NCI-H82 treated with DMSO at 0.1 percent for 48 hours (cell line): Measurements from ENCODE around the gene DNAJC6.
"Not testable (repeated sequence)": the region's sequence is repeated elsewhere in the genome, so short reads cannot be mapped to it uniquely, and the experiment has no call there.

Experiments used
- DNase-seq: peaks from one replicate; lab custom pipeline; 2025; ENCODE audit not compliant: unreplicated experiment; lab: John Stamatoyannopoulos, UW

DNAJC6 gene

GRCh38 chr1:65425006-65425405 is 115.7 kb downstream of the DNAJC6 start:
- DNase-seq: no peak

DNA sequence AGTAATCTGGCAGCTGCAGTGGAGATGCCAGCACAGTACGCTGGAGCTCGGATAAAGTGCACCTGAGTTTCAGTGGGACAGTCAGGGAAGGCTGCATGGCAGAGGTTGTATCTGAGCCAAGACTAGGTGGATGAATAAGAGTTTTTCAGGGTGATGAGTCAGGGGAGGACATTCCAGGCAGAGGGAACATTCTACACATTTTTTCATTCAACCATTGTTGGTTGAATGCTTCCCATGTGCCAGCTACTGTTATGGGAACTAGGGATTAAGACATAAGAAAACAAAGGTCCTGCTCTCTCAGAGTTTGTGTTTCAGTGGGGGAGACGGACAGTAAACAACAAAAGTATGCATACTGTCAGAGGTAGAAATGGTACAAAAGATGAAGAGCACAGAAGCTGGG is 116.4 kb downstream of the DNAJC6 start:
- DNase-seq: no peak

GRCh38 chr1:65429078-65429477 is 119.7 kb downstream of the DNAJC6 start:
- no peak for DNase-seq

DNA sequence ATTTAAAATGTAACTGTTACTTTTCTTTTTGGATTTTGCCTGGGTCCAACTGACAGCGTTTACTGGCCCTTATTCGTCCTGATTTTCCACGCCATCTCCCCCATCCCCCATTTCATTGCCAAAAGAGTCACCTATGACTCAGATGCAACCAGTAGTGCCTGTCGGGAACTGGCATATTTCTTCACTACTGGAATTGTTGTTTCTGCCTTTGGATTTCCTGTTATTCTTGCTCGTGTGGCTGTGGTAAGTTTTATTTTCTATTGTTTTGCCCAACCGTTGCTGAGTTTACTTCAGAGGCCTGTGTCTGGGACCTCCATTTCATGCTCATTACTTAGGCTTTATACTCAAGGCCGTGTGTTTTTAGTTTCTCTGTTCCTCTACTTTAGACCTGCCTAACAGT is 120.5 kb downstream of the DNAJC6 start:
- no peak for DNase-seq

DNA sequence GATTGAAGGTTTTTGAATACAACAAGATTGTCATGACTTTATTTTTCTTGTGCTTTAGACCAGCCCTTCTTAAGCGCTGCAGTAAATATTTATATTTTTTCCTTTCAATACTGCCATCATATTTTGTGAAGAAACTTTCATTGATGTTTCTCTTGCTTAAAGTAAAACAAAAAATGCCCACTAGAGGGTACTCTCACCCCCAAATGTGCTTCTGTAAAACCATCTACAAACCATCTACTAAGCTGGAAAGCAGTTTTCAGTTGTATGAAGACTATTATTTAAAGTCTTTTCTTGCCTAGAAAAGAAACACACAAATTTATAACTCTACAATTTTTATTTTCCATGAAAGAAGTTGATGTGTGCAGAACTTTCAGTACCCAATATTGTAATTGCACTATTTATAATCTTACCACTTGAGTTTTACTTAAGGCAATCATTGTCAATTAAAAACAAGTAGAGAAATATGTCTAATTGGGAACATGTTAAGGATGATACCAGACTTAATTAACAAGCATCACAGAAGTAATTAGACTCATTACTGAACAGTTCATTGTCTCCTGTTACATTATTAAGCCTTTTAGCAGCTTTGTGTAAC is 121.9 kb downstream of the DNAJC6 start:
- DNase-seq: peak; percentile 15

DNA sequence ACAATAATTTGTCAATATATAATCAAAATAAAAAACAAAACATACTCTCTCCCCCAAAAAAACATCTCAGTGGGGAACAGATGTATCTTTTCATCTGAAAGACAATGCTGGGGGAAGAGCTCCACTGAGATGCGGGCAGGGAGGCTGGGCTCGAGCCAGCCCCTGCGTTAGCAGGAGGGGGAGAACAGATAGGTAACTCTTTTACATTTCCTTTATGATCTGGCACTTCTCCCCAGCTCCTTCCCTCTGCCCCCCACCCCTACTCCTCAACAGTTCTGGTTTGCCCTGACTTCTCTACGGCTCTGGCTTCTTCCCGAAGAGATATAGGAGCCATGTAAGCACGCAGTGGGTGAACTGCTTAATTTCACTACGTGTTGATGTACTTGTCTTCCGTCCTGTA is 123.6 kb downstream of the DNAJC6 start:
- DNase-seq: no peak

- no peak for DNase-seq
These were observed 124.9 kb downstream of the DNAJC6 start for GRCh38 chr1:65434255-65434654.

- DNase-seq: no peak
These were observed 125.4 kb downstream of the DNAJC6 start for GRCh38 chr1:65434760-65435159.

GRCh38 chr1:65435987-65436386 is 126.6 kb downstream of the DNAJC6 start:
- DNase-seq: no peak

- DNase-seq: no peak
These were observed 128.3 kb downstream of the DNAJC6 start for GRCh38 chr1:65437616-65438015.

- DNase-seq: no peak
These were observed 131.1 kb downstream of the DNAJC6 start for GRCh38 chr1:65440322-65440900.

- no peak for DNase-seq
These were observed 131.6 kb downstream of the DNAJC6 start for GRCh38 chr1:65440915-65441314.

GRCh38 chr1:65441464-65441863 is 132.1 kb downstream of the DNAJC6 start:
- no peak for DNase-seq

- no peak for DNase-seq
These were observed 133.1 kb downstream of the DNAJC6 start for GRCh38 chr1:65442442-65442841.

GRCh38 chr1:65443647-65444046 is 134.3 kb downstream of the DNAJC6 start:
- no peak for DNase-seq

- DNase-seq: no peak
These were observed 134.8 kb downstream of the DNAJC6 start for GRCh38 chr1:65444128-65444640.

DNA sequence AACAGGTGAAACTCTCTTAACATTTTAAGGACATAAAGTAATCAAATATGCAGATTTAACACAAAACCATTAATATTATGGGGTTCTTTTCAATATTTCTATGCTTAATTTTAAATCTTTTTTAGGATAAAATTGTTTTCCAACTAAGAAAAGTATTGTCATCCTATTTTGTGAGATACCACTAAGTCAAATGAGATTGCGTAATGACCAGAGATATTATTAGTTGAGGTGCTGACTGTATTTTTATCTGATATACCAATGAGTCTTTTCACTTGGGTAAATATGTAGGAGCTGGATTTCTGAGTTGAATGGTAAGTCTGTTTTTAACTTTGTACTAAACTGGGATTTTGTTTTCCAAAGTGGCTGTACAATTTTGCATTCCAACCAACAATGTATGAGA is 136.5 kb downstream of the DNAJC6 start:
- DNase-seq: no peak

- DNase-seq: no peak
These were observed 140.0 kb downstream of the DNAJC6 start for GRCh38 chr1:65449214-65449823.

DNA sequence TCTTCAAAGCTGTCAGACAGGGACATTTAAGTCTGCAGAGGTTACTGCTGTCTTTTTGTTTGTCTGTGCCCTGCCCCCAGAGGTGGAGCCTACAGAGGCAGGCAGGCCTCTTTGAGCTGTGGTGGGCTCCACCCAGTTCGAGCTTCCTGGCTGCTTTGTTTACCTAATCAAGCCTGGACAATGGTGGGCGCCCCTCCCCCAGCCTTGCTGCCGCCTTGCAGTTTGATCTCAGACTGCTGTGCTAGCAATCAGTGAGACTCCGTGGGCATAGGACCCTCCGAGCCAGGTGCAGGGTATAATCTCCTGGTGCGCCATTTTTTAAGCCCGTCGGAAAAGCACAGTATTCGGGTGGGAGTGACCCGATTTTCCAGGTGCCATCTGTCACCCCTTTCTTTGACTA is 146.3 kb downstream of the DNAJC6 start:
- DNase-seq: not testable (repeated sequence)

DNA sequence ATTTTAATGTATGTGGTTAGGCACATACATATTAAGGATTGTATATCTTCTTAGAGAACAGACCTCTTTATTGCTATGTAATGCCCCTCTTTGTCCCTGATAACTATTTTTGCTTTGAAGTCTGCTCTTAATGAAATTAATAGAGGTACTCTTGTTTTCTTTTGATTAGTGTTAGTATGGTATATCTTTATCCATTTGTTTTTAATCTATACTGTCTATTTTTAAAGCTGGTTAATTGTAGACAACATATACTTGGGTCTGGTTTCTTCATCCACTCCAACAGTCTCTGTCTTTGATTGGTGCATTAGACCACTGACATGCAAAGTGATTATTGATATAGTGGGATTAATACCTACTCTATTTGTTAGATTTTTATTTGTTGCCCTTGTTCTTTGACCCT is 147.1 kb downstream of the DNAJC6 start:
- DNase-seq: no peak

DNA sequence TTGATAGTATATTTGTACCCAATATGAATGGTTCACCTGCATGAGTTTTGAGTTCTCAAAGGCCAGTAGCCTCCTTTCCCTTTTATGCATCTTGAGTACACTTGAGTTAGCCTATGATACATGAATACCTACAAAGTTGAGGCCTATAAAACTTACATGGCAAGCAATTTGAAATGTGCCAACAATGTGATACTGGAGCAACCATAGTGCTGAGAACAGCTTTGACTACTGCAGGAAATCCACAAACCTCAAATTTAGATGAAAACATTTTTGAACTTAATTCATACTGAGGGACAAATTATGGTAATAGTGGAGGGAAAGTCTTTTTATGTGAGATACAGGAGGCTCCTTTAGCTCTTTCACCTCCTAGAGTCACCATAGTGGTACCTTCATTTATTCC is 148.5 kb downstream of the DNAJC6 start:
- no peak for DNase-seq

DNA sequence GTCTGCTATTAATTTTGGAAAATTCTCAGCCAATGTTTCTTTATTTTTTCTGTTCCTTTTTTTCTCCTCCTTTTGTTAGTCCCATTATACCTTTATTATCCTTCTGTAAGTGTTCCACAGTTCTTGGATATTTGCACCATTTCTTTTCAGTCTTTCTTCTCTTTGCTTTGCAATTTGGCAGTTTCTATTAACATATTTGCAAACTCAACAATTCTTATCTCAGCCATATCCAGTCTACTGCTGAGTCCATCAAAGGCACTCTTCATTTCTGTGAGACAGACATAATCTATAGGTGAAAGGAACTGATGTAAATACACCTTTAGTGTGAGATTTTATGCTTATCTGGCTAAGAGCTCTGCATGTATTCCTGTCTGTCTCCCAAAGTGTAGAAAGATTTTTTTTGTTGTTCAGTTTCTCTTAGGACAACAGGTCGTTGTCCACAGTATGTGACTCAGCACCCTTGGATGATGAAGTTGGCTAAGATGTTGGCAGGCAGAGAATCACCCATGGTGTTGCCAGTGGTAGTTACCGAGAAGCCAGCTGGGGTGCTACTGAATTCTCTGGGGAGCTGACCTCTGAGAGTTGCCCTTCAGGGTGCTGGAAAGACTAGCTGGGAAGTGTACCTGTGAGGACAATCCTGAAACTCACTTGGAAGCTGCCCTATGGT is 149.5 kb downstream of the DNAJC6 start:
- DNase-seq: no peak
